ENCODE data around the gene GOLGA7B.

- TF ChIP-seq CTCF (IDR thresholded peaks at IDR 0.05; ENCODE audit: low read depth, low read length, poor library complexity, severe bottlenecking) (no peak), EZH2phosphoT487 (IDR thresholded peaks at IDR 0.05; ENCODE audit: borderline replicate concordance, low read length) (no peak)
These were observed 11.6 kb upstream of the GOLGA7B start for GRCh38 chr10:97838091-97838490.

Measured in DOHH2 (cell line).